Lung (tissue), 12 donors: ENCODE measurements around the gene ACER3. TPM values are rescaled to one million over a fixed set of nuclear protein-coding genes. Genes with fewer than 3 reads are reported as not detected.

ENCODE experiments used
- ATAC-seq: fragments of 200-7000 bp; cut with Tn5 transposase; one replicate; pipeline ENCODE4 v1.9.1; 2020; ENCODE audit warnings: moderate number of reproducible peaks; ENCODE audit not compliant: insufficient read depth, low FRiP score
- DNase-seq, 3 donors: peaks; one replicate each; pipeline ENCODE4 v3.0.0-alpha.2; 2013 to 2017
- H3K27ac ChIP-seq, 2 donors: one replicate each; pipeline ENCODE4 v1.5.1; 2013; ENCODE audit warnings: mild to moderate bottlenecking in 2 of 2, moderate library complexity in 2 of 2, control low read depth in 1 of 2, inconsistent platforms in 1 of 2, low read depth in 1 of 2, low read length in 1 of 2
- H3K27me3 ChIP-seq, 3 donors: one replicate each; pipeline ENCODE4 v1.5.1; 2013; ENCODE audit warnings: low read length in 2 of 3; ENCODE audit not compliant: control insufficient read depth in 3 of 3, insufficient read depth in 3 of 3
- H3K36me3 ChIP-seq, 4 donors: one replicate each; pipeline ENCODE4 v1.5.1; 2013; ENCODE audit warnings: low read length in 4 of 4, mild to moderate bottlenecking in 1 of 4, moderate library complexity in 1 of 4; ENCODE audit not compliant: control insufficient read depth in 4 of 4, insufficient read depth in 4 of 4
- H3K4me1 ChIP-seq, 5 donors: one replicate each; pipeline ENCODE4 v1.5.1; 2013; ENCODE audit warnings: low read length in 5 of 5, mild to moderate bottlenecking in 2 of 5, moderate library complexity in 1 of 5; ENCODE audit not compliant: control insufficient read depth in 5 of 5, insufficient read depth in 5 of 5
- H3K4me3 ChIP-seq: one replicate; pipeline ENCODE4 v1.5.1; 2013; ENCODE audit warnings: mild to moderate bottlenecking, control low read depth, moderate library complexity
- H3K9ac ChIP-seq, 2 donors: one replicate each; pipeline ENCODE4 v1.5.1; 2013; ENCODE audit warnings: low read length in 2 of 2, control low read depth in 1 of 2; ENCODE audit not compliant: insufficient read depth in 1 of 2
- H3K9me3 ChIP-seq, 4 donors: one replicate each; pipeline ENCODE4 v1.5.1; 2013; ENCODE audit warnings: low read length in 3 of 4, mild to moderate bottlenecking in 1 of 4, moderate library complexity in 1 of 4; ENCODE audit not compliant: control insufficient read depth in 4 of 4, insufficient read depth in 3 of 4
- WGBS, 2 donors: extraction: QIAGEN DNeasy Blood & Tissue Kit; methylation state at CpG; one replicate each; pipeline ENCODE4 v1.1.7; 2013; 5-methylcytosine and 5-hydroxymethylcytosine counted together
- polyA plus RNA-seq, 2 donors: library from polyadenylated mRNA; stranded (reverse); fragments of 200-250 nt; gene quantifications; one replicate each; pipeline ENCODE4 v1.2.1, GENCODE V29; 2013
- total RNA-seq, 2 donors: library from RNA; depleted of rRNA in 1 of 2; stranded (reverse); fragments of >200 nt in 1 of 2; gene quantifications; one replicate each; pipeline ENCODE4 v1.2.1, GENCODE V29; 2014 to 2021
- TF ChIP-seq, protein P1 (sequence below): IDR thresholded peaks from 2 replicates; pipeline ENCODE4 v1.5.1; 2012; ENCODE audit warnings: mild to moderate bottlenecking; ENCODE audit errors: control extremely low read depth, extremely low read depth
- donor health status: control.
- donor health status: control.
- donor health status: Bipolar disorder and iron deficiency.
- donor health status: healthy.
- donor health status: DM: yes; HTN: yes; CAD: no.

ACER3 gene
- total and polyA plus RNA-seq, 4 donors = 7.9 to 37.0 (median 12.7) TPM

DNA sequence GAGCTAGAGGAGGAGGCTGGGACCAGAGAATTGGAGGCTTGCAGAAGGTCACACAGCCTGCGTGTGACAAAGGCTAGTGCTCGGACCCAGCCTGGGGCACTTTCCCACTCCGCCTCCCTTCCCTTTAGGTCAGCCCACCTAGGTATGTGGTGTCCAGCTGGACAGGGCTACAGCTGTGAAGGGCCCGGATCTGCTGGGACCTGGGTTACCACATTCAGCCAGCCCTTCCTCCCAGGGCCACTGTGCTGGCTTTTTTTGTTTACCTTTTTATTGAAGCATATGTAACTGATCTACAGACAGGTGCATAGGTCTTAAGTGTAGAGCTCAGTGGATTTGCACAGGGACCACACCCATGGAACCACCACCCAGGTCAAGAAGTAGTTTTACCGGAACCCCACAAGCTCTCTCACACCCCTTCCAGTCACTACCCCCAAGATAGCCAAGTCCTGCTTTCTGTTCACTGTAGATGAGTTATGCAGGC lies 214.7 kb downstream of the ACER3 start:
- peaks cover 0 to 28% (median 23%) of the 10 kb centered on the region in 5 donors for H3K4me1 ChIP-seq
- TF ChIP-seq, protein P1, sequence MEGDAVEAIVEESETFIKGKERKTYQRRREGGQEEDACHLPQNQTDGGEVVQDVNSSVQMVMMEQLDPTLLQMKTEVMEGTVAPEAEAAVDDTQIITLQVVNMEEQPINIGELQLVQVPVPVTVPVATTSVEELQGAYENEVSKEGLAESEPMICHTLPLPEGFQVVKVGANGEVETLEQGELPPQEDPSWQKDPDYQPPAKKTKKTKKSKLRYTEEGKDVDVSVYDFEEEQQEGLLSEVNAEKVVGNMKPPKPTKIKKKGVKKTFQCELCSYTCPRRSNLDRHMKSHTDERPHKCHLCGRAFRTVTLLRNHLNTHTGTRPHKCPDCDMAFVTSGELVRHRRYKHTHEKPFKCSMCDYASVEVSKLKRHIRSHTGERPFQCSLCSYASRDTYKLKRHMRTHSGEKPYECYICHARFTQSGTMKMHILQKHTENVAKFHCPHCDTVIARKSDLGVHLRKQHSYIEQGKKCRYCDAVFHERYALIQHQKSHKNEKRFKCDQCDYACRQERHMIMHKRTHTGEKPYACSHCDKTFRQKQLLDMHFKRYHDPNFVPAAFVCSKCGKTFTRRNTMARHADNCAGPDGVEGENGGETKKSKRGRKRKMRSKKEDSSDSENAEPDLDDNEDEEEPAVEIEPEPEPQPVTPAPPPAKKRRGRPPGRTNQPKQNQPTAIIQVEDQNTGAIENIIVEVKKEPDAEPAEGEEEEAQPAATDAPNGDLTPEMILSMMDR = no peak
- ATAC-seq (no peak), DNase-seq (peak in 2 of 3 donors; percentile 11 to 29)
- WGBS, 2 donors = 76 to 78% methylated on average over 5 of the region's 5 CpGs
- H3K4me3 ChIP-seq = no peak overlapping the region
- H3K9ac ChIP-seq = no peak overlapping the region
- H3K36me3 ChIP-seq = no peaks in the 10 kb centered on the region
- H3K9me3 ChIP-seq = no peaks in the 10 kb centered on the region
- no peaks in the 10 kb centered on the region for H3K27me3 ChIP-seq
- H3K27ac ChIP-seq = no peak overlapping the region

Other genes with a start within 250 kb of the ACER3 start
- 10 to 100 TPM; 38.3 to 69.9 TPM for gene LRRC32, start 190.2 kb upstream of the ACER3 start, total RNA-seq
- gene LRRC32, start 190.2 kb upstream of the ACER3 start, polyA plus RNA-seq = 100 to 1,000 TPM; 100 to 159 TPM
- 10 to 100 TPM; 12.6 to 18.6 TPM for gene TSKU, start 77.6 kb upstream of the ACER3 start, total RNA-seq
- 10 to 100 TPM in 1 of 2 donors, 1 to 10 TPM in 1; 3.7 to 10.6 TPM for gene TSKU, start 77.6 kb upstream of the ACER3 start, polyA plus RNA-seq
- gene B3GNT6, start 173.5 kb downstream of the ACER3 start, total RNA-seq = under 1 TPM; 0.34 to 0.77 TPM
- gene B3GNT6, start 173.5 kb downstream of the ACER3 start, polyA plus RNA-seq = 1 to 10 TPM in 1 of 2 donors, under 1 TPM in 1; 0.18 to 1.6 TPM
- gene CAPN5, start 206.1 kb downstream of the ACER3 start, total RNA-seq = 10 to 100 TPM; 14.7 to 16.1 TPM
- 1 to 10 TPM; 3.0 to 4.0 TPM for gene CAPN5, start 206.1 kb downstream of the ACER3 start, polyA plus RNA-seq
- gene OMP, start 241.9 kb downstream of the ACER3 start, total RNA-seq = under 1 TPM; 0.61 to 0.74 TPM
- under 1 TPM in 1 of 2 donors, not detected in 1; 0.37 TPM for gene OMP, start 241.9 kb downstream of the ACER3 start, polyA plus RNA-seq